GM12878 (cell line): Measurements from ENCODE around the gene POLR3E. TPM values are rescaled to one million over a fixed set of nuclear protein-coding genes. Genes with fewer than 3 reads are reported as not detected.

ENCODE experiments used
- ATAC-seq: fragments of 200-7000 bp; cut with Tn5 transposase; 3 replicates; pipeline ENCODE4 v1.9.1; 2020; ENCODE audit warnings: mild to moderate bottlenecking, moderate library complexity
- BruUV-seq: library from RNA; stranded (reverse); fragments of 400-500 nt; replicated peaks from 2 replicates; lab custom pipeline; 2021; lab: Mats Ljungman, UMichigan
- CTCF ChIA-PET: fragments of 300-600 bp; sonication (Branson Sonifier 250); formaldehyde crosslinking; extraction: SDS; loops from one replicate; lab custom pipeline; 2021; ENCODE audit warnings: inconsistent platforms; lab: Yijun Ruan, JAX
- POLR2A ChIA-PET: fragments of 350-600 bp; formaldehyde crosslinking; extraction: SDS; loops from one replicate; lab custom pipeline; 2021; ENCODE audit warnings: inconsistent platforms; lab: Charles Lee
- RAD21 ChIA-PET: fragments of 300-600 bp; sonication (Branson Sonifier 250); formaldehyde crosslinking; loops from one replicate; lab custom pipeline; 2023; ENCODE audit warnings: antibody characterized with exemption; ENCODE audit not compliant: unreplicated experiment; lab: Charles Lee
- SMC1A ChIA-PET: fragments of 300-600 bp; sonication (Branson Sonifier 250); formaldehyde crosslinking; loops from one replicate; lab custom pipeline; 2023; ENCODE audit not compliant: unreplicated experiment, uncharacterized antibody; lab: Charles Lee
- DNase-seq: peaks from one replicate; pipeline ENCODE4 v3.0.0-alpha.2; 2011; ENCODE audit warnings: low read depth, low spot score
- FAIRE-seq: peaks from 3 replicates; lab custom pipeline; 2011; peaks lifted over from hg19 to GRCh38; lab: Jason Lieb, UNC
- H2AFZ ChIP-seq: 2 replicates; pipeline ENCODE4 v1.6.0; 2011; ENCODE audit warnings: low read depth, low read length, control low read depth; ENCODE audit not compliant: control insufficient read depth
- H3K27ac ChIP-seq: 2 replicates; pipeline ENCODE4 v1.5.1; 2011; ENCODE audit warnings: control low read depth; ENCODE audit not compliant: control insufficient read depth, insufficient read depth
- H3K27me3 ChIP-seq, 2 experiments: replicated peaks in 1 of 2; 2 replicates each; pipeline versions ENCODE4 v1.6.0 to v1.6.1; 2011; ENCODE audit warnings: low read length in 1 of 2; ENCODE audit not compliant: control insufficient read depth in 2 of 2, insufficient read depth in 2 of 2
- H3K36me3 ChIP-seq, 2 experiments: 2 replicates each; pipeline ENCODE4 v1.5.1; 2011; ENCODE audit warnings: low read length in 1 of 2; ENCODE audit not compliant: control insufficient read depth in 2 of 2, insufficient read depth in 2 of 2
- H3K4me1 ChIP-seq: 2 replicates; pipeline ENCODE4 v1.6.1; 2011; ENCODE audit warnings: mild to moderate bottlenecking, low read length, moderate library complexity, mixed read lengths; ENCODE audit not compliant: control insufficient read depth, insufficient read depth
- H3K4me2 ChIP-seq: 2 replicates; pipeline ENCODE4 v1.6.0; 2011; ENCODE audit warnings: control low read depth; ENCODE audit not compliant: control insufficient read depth, insufficient read depth
- H3K4me3 ChIP-seq: fragments of 200-600 bp; sonication (generic); 2 replicates; pipeline ENCODE4 v1.5.1; 2016
- H3K79me2 ChIP-seq: 2 replicates; pipeline ENCODE4 v1.6.0; 2011; ENCODE audit warnings: low read length; ENCODE audit not compliant: control insufficient read depth, insufficient read depth
- H3K9ac ChIP-seq: 2 replicates; pipeline ENCODE4 v1.8.0; 2011; ENCODE audit warnings: low read length, control low read depth, mixed read lengths; ENCODE audit not compliant: control insufficient read depth, insufficient read depth
- H3K9me3 ChIP-seq: replicated peaks from 3 replicates; pipeline ENCODE4 v1.5.1; 2011; ENCODE audit warnings: mild to moderate bottlenecking, low read length; ENCODE audit not compliant: control insufficient read depth, insufficient read depth
- H4K20me1 ChIP-seq: 2 replicates; pipeline ENCODE4 v1.6.0; 2011; ENCODE audit not compliant: control insufficient read depth, insufficient read depth
- CHD2 ChIP-seq: IDR thresholded peaks from 2 replicates; pipeline ENCODE4 v1.6.1; 2011; ENCODE audit warnings: low read depth, low read length, improper control_type of control experiment, borderline replicate concordance
- E4F1 ChIP-seq: fragments of 450-650 bp; IDR thresholded peaks from 2 replicates; pipeline ENCODE4 v1.6.1; 2018; ENCODE audit warnings: borderline replicate concordance, mild to moderate bottlenecking; ENCODE audit not compliant: partially characterized antibody
- HDAC6 ChIP-seq: fragments of 200-600 bp; sonication (generic); IDR thresholded peaks from one replicate; pipeline ENCODE4 v1.8.0; 2017; ENCODE audit warnings: antibody characterized with exemption; ENCODE audit not compliant: unreplicated experiment
- IRF5 ChIP-seq: fragments of 450-650 bp; IDR thresholded peaks from 2 replicates; pipeline ENCODE4 v1.6.1; 2017; ENCODE audit warnings: borderline replicate concordance
- NR2C2 ChIP-seq: IDR thresholded peaks from 2 replicates; pipeline ENCODE4 v1.6.1; 2011; ENCODE audit warnings: borderline replicate concordance, low read depth; ENCODE audit not compliant: control insufficient read depth, insufficient read length
- NR2F1 ChIP-seq: fragments of 450-650 bp; conservative IDR thresholded peaks from 2 replicates; pipeline ENCODE4 v1.6.1; 2017; ENCODE audit warnings: mild to moderate bottlenecking
- NRF1 ChIP-seq: conservative IDR thresholded peaks from 2 replicates; pipeline ENCODE4 v1.6.1; 2011; ENCODE audit warnings: mild to moderate bottlenecking, low read depth, low read length, improper control_type of control experiment
- PML ChIP-seq: IDR thresholded peaks from 2 replicates; pipeline ENCODE4 v1.6.1; 2012; ENCODE audit warnings: low read length, inconsistent platforms
- POLR2A ChIP-seq: IDR thresholded peaks from 2 replicates; pipeline ENCODE4 v1.6.1; 2011; ENCODE audit warnings: low read depth, mild to moderate bottlenecking, low read length
- RFX5 ChIP-seq: IDR thresholded peaks from 2 replicates; pipeline ENCODE4 v1.6.1; 2011; ENCODE audit warnings: low read depth, low read length, improper control_type of control experiment
- SP1 ChIP-seq: IDR thresholded peaks from one replicate; pipeline ENCODE4 v1.6.1; 2011; ENCODE audit warnings: low read depth, low read length
- SUZ12 ChIP-seq: fragments of 200-600 bp; sonication (generic); IDR thresholded peaks from one replicate; pipeline ENCODE4 v1.6.1; 2018; ENCODE audit warnings: antibody characterized with exemption, mild to moderate bottlenecking; ENCODE audit not compliant: unreplicated experiment
- YBX1 ChIP-seq: fragments of 450-650 bp; IDR thresholded peaks from 2 replicates; pipeline ENCODE4 v1.6.1; 2016; ENCODE audit warnings: antibody characterized with exemption
- WGBS: methylation state at CpG from one replicate; pipeline ENCODE4 v1.1.6; 2016; ENCODE audit warnings: low lambda C conversion rate; ENCODE audit not compliant: insufficient replicate concordance, insufficient coverage; ENCODE audit errors: missing lambda C conversion rate; 5-methylcytosine and 5-hydroxymethylcytosine counted together
- in situ Hi-C: fragments of 300-500 bp; cut with MboI; formaldehyde crosslinking; loops from 9 replicates; pipeline ENCODE4 v1.14.3; 2018; ENCODE audit warnings: mixed read lengths
- intact Hi-C: fragments of 100-400 bp; cut with micrococcal nuclease; formaldehyde crosslinking; loops from one replicate; pipeline ENCODE4 v1.14.2; 2022; ENCODE audit not compliant: unreplicated experiment
- polyA plus RNA-seq, 11 experiments: library from polyadenylated mRNA; depleted of rRNA in 4 of 11; unstranded in 6 of 11; stranded (reverse) in 5 of 11; fragments of >200 nt; fragmentation: Nextera tagmentation in 4 of 11; fragmentation: Illumina TruSeq in 1 of 11; extraction: Ambion mirVana in 4 of 11; extraction: Trizol in 1 of 11; gene quantifications; 1 replicate in 1 of 11; 2 replicates in 10 of 11; pipeline versions ENCODE4 v1.2.1 to v1.2.3, GENCODE V29; 2011 to 2016; ENCODE audit warnings: inconsistent platforms in 2 of 11, missing spikeins in 2 of 11, low read depth in 1 of 11
- total RNA-seq, 4 experiments: library from RNA; depleted of rRNA in 3 of 4; stranded (reverse); fragments of >200 nt in 3 of 4; fragmentation: Illumina TruSeq in 1 of 4; extraction: Trizol in 1 of 4; gene quantifications; 2 replicates each; pipeline versions ENCODE4 v1.2.1 to v1.2.3, GENCODE V29; 2013 to 2021
- TF ChIP-seq, protein P1 (sequence below): fragments of 450-650 bp; IDR thresholded peaks from 2 replicates; pipeline ENCODE4 v1.6.1; 2017; ENCODE audit warnings: antibody characterized with exemption, mild to moderate bottlenecking, moderate library complexity

The POLR3E gene
- total and polyA plus RNA-seq, 10 of the 15 experiments (the other 5 are each of a cell fraction or from before 2014, with no cell fraction given), result 11.1 to 79.5 (median 39.7) TPM

DNA sequence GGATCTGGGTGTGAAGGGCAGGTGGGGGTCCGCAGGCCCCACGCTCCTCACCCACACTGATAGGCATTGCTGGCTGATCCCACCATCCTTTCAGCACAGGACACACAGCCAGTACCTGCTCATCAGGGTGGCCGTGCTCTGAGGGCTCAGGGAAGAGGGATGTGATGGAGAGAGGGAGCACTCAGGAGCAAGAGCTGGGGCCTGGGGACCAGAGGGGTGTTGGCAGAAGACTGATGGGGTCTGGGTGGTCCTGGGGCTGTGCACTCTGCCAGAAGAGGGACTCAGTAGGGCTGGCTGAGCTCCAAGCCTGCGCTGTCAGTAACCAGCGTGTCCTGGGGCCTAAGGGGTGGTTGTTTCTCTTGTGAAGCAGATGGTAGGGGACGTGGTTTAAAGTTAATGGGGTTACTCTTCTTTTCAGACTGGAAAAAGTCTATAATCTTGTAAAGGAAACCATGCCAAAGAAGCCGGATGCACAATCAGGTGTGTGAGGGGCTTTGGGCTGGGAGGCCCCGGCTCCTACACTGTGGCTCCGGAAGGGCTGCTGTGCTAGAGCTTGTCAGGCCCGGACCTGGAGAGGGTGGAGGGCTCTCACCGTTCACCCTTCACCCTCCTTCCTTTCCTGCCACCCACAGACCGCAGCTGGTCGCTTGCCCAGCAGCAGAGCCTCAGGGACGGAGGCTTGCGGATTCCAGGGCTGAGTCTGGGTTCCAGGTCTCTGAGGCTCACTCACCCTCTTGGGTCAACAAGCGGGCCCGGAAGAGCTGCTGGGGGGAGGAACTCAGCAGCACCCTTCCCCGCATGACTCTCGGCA is 27.8 kb downstream of the POLR3E start:
- RAD21 ChIA-PET, result no interaction called here
- WGBS, result 93% methylated on average over 18 of the region's 19 CpGs
- H3K79me2 ChIP-seq, result 0 out of 2 replicates have a peak, but pooled peaks cover 2% of the 10 kb centered on the region
- no peaks in the 10 kb centered on the region for H3K27me3 ChIP-seq
- H3K4me2 ChIP-seq, result no peak overlapping the region
- FAIRE-seq (no peak), ATAC-seq (no peak), DNase-seq (no peak)
- in situ Hi-C loops, result loop anchor here (10.0 to 25.0 kb wide), 5 partner anchors 237 to 1170 kb away; partner anchors contain the start of genes DNAH3 and LDAF1
- peaks cover 22 to 49% of the 10 kb centered on the region in 2 experiments for H3K36me3 ChIP-seq
- H3K4me3 ChIP-seq, result no peak overlapping the region
- no peak overlapping the region for H2AFZ ChIP-seq
- no TSS peak for BruUV-seq
- POLR2A ChIA-PET, result no interaction called here
- H3K27ac ChIP-seq, result no peak overlapping the region
- CTCF ChIA-PET, result no interaction called here
- intact Hi-C loops, result loop anchor here (5.0 kb wide), 2 partner anchors 47 to 1168 kb away; partner anchors contain the start of genes CDR2 and LDAF1
- no peaks in the 10 kb centered on the region for H3K9me3 ChIP-seq
- no peak overlapping the region for H3K9ac ChIP-seq
- no peaks in the 10 kb centered on the region for H3K4me1 ChIP-seq
- no peaks in the 10 kb centered on the region for H4K20me1 ChIP-seq
- TF ChIP-seq CHD2, result no peak
- no peak for TF ChIP-seq SP1
- no peak for TF ChIP-seq NR2F1
- TF ChIP-seq YBX1, result no peak
- TF ChIP-seq, protein P1, sequence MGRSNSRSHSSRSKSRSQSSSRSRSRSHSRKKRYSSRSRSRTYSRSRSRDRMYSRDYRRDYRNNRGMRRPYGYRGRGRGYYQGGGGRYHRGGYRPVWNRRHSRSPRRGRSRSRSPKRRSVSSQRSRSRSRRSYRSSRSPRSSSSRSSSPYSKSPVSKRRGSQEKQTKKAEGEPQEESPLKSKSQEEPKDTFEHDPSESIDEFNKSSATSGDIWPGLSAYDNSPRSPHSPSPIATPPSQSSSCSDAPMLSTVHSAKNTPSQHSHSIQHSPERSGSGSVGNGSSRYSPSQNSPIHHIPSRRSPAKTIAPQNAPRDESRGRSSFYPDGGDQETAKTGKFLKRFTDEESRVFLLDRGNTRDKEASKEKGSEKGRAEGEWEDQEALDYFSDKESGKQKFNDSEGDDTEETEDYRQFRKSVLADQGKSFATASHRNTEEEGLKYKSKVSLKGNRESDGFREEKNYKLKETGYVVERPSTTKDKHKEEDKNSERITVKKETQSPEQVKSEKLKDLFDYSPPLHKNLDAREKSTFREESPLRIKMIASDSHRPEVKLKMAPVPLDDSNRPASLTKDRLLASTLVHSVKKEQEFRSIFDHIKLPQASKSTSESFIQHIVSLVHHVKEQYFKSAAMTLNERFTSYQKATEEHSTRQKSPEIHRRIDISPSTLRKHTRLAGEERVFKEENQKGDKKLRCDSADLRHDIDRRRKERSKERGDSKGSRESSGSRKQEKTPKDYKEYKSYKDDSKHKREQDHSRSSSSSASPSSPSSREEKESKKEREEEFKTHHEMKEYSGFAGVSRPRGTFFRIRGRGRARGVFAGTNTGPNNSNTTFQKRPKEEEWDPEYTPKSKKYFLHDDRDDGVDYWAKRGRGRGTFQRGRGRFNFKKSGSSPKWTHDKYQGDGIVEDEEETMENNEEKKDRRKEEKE, result no peak
- TF ChIP-seq POLR2A, result no peak; the same call in 1 of the 2 replicates
- TF ChIP-seq HDAC6, result no peak
- TF ChIP-seq E4F1, result no peak
- no peak for TF ChIP-seq NR2C2
- no peak for TF ChIP-seq SUZ12
- no peak for TF ChIP-seq RFX5
- no peak for TF ChIP-seq PML
- TF ChIP-seq NRF1, result no peak
- no peak for TF ChIP-seq IRF5
- TF ChIP-seq, all 136 proteins: peak for 0
- SMC1A ChIA-PET, result no interaction called here
